Heart left ventricle (tissue), 13 donors: ENCODE results near the gene SAP130.

ENCODE experiments used
- POLR2A ChIP-seq, 2 donors: fragments of 450-650 bp; IDR thresholded peaks; one replicate each; pipeline ENCODE4 v1.6.1; 2017; ENCODE audit warnings: antibody characterized with exemption in 2 of 2, mild to moderate bottlenecking in 2 of 2, moderate library complexity in 2 of 2
- TF ChIP-seq, protein P1 (sequence below), 12 donors: fragments of 200-600 bp; sonication (generic) in 4 of 12; IDR thresholded peaks; one replicate each; pipeline versions ENCODE4 v1.5.0 to v1.8.0; 2018 to 2022; ENCODE audit warnings: antibody characterized with exemption in 12 of 12, mild to moderate bottlenecking in 5 of 12
- donor health status: ischemic (EF 13 %, LVEDD 7.1; RV severe dilation, severe dysfunction).
- donor health status: DM: no; HTN: yes; CAD: no.
- donor health status: DM: no; HTN: no; CAD: no.
- donor health status: ischemic (EF 25% LVEDD 6.9; RV normal size, moderate dysfunction).
- donor health status: ischemic (EF 25% LVEDD 5.7; RV mildly dilated, moderate dysfunction).
- donor health status: ischemic (EF 35%, LVEDD 5.7; RV mildly dilated, moderate dysfunction).
- donor health status: nonischemic (EF 11% LVEDD 7.7; RV severe dilation, severe dysfunction).
- donor health status: DM: yes; HTN: yes; CAD: no.
- donor health status: PGD.
- donor health status: ischemic (EF 29% LVEDD 5.4; RV normal size, mild dysfunction).
- donor health status: nonischemic (EF 23%, LVEDD 6.1; RV moderate dilation, normal function).

- TF ChIP-seq, protein P1, sequence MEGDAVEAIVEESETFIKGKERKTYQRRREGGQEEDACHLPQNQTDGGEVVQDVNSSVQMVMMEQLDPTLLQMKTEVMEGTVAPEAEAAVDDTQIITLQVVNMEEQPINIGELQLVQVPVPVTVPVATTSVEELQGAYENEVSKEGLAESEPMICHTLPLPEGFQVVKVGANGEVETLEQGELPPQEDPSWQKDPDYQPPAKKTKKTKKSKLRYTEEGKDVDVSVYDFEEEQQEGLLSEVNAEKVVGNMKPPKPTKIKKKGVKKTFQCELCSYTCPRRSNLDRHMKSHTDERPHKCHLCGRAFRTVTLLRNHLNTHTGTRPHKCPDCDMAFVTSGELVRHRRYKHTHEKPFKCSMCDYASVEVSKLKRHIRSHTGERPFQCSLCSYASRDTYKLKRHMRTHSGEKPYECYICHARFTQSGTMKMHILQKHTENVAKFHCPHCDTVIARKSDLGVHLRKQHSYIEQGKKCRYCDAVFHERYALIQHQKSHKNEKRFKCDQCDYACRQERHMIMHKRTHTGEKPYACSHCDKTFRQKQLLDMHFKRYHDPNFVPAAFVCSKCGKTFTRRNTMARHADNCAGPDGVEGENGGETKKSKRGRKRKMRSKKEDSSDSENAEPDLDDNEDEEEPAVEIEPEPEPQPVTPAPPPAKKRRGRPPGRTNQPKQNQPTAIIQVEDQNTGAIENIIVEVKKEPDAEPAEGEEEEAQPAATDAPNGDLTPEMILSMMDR (IDR thresholded peaks at IDR 0.05): no peak
- no peak for TF ChIP-seq POLR2A (IDR thresholded peaks at IDR 0.05)
Observed at GRCh38 chr2:127935337-127935736, 92.5 kb downstream of the SAP130 start.
